K562 (cell line): ENCODE data around the gene EIF3K. TPM values are rescaled to one million over a fixed set of nuclear protein-coding genes. Genes with fewer than 3 reads are reported as not detected.

ENCODE experiments used
- COPS2 ChIP-seq: fragments of 450-650 bp; conservative IDR thresholded peaks from 2 replicates; pipeline ENCODE4 v1.6.1; 2016; ENCODE audit warnings: mild to moderate bottlenecking, moderate library complexity
- FIP1L1 ChIP-seq: fragments of 200-400 bp; formaldehyde crosslinking; IDR thresholded peaks from 2 replicates; pipeline ENCODE4 v1.6.1; 2018; ENCODE audit warnings: mild to moderate bottlenecking, low read depth, low read length; ENCODE audit not compliant: poor library complexity, severe bottlenecking
- HINFP ChIP-seq: fragments of 450-650 bp; conservative IDR thresholded peaks from 2 replicates; pipeline ENCODE4 v1.6.1; 2016; ENCODE audit warnings: missing genetic modification characterization, low read depth, mild to moderate bottlenecking, control low read depth, missing compliant biosample characterization
- MCM3 ChIP-seq: fragments of 450-650 bp; IDR thresholded peaks from 2 replicates; pipeline ENCODE4 v1.6.1; 2016
- NUFIP1 ChIP-seq: fragments of 450-650 bp; IDR thresholded peaks from 2 replicates; pipeline ENCODE4 v1.6.1; 2018; ENCODE audit not compliant: partially characterized antibody
- SNIP1 ChIP-seq: fragments of 450-650 bp; IDR thresholded peaks from 2 replicates; pipeline ENCODE4 v1.7.1; 2017; ENCODE audit warnings: low read depth, mild to moderate bottlenecking
- YBX1 ChIP-seq: fragments of 450-650 bp; IDR thresholded peaks from 2 replicates; pipeline ENCODE4 v1.7.1; 2016; ENCODE audit warnings: mild to moderate bottlenecking
- ZBTB17 ChIP-seq: fragments of 450-650 bp; formaldehyde crosslinking; IDR thresholded peaks from 2 replicates; pipeline ENCODE4 v1.4.0; 2020; ENCODE audit warnings: mild to moderate bottlenecking
- ZNF41 ChIP-seq: fragments of 250-450 bp; sonication (Bioruptor Pico); conservative IDR thresholded peaks from 2 replicates; pipeline ENCODE4 v1.4.0; 2020; ENCODE audit warnings: mild to moderate bottlenecking
- polyA plus RNA-seq, 8 experiments: library from polyadenylated mRNA; depleted of rRNA in 4 of 8; stranded (reverse) in 5 of 8; unstranded in 3 of 8; fragments of >200 nt; fragmentation: Nextera tagmentation in 2 of 8; fragmentation: Illumina TruSeq in 1 of 8; extraction: Ambion mirVana in 2 of 8; extraction: Trizol in 1 of 8; gene quantifications; 2 replicates each; pipeline versions ENCODE4 v1.2.1 to v1.2.3, GENCODE V29; 2011 to 2014; ENCODE audit warnings: inconsistent platforms in 1 of 8, missing spikeins in 1 of 8
- total RNA-seq, 7 experiments: library from RNA; depleted of rRNA in 6 of 7; stranded (reverse); fragments of >200 nt in 6 of 7; fragmentation: Illumina TruSeq in 2 of 7; extraction: Trizol in 2 of 7; gene quantifications; 2 replicates each; pipeline versions ENCODE4 v1.2.1 to v1.2.3, GENCODE V29; 2011 to 2021; ENCODE audit warnings: low replicate concordance in 1 of 7
- TF ChIP-seq, protein P1 (sequence below): sonication (generic); formaldehyde crosslinking; IDR thresholded peaks from 2 replicates; pipeline ENCODE4 v1.8.1; 2023; ENCODE audit warnings: mild to moderate bottlenecking, missing genetic modification reagents

EIF3K gene
- total and polyA plus RNA-seq, 9 of the 15 experiments (the other 6 are each of a cell fraction or from before 2014, with no cell fraction given): 387 to 1,827 (median 733) TPM

DNA sequence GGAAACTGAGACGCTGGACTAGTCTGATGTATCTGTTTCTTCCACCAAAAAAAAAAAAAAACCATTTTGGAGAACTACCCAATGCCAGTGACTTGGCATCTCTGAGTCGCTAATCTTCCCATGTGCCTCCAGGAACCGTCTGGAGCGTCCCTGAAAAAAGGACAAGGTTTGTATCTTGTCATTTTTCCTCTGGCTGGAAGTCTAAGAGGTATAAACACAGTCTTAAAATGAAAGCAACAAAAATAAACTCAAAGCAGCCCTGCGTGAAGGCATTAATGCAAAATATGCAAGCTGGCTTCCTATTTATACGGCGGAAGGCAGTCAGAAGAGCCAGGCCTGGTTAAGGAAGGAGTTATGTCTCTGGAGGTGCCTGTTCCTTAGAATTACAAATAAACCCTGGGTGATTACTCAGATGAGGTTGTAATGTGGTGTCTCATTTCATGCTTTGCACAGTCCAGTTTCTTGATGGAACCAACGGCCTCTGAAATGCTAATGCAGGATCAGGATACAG lies 48.7 kb downstream of the EIF3K start (continued):
- TF ChIP-seq ZBTB17 (CRISPR knock-in tag) (no peak), FIP1L1 (no peak), HINFP (no peak), COPS2 (no peak), MCM3 (no peak), YBX1 (no peak), ZNF41 (CRISPR knock-in tag) (no peak), SNIP1 (no peak), NUFIP1 (no peak)
- TF ChIP-seq, protein P1, sequence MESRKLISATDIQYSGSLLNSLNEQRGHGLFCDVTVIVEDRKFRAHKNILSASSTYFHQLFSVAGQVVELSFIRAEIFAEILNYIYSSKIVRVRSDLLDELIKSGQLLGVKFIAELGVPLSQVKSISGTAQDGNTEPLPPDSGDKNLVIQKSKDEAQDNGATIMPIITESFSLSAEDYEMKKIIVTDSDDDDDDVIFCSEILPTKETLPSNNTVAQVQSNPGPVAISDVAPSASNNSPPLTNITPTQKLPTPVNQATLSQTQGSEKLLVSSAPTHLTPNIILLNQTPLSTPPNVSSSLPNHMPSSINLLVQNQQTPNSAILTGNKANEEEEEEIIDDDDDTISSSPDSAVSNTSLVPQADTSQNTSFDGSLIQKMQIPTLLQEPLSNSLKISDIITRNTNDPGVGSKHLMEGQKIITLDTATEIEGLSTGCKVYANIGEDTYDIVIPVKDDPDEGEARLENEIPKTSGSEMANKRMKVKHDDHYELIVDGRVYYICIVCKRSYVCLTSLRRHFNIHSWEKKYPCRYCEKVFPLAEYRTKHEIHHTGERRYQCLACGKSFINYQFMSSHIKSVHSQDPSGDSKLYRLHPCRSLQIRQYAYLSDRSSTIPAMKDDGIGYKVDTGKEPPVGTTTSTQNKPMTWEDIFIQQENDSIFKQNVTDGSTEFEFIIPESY (CRISPR knock-in tag): no peak
